GM21381 (cell line): ENCODE data around the gene SSU72.
"Not testable (repeated sequence)": the region's sequence is repeated elsewhere in the genome, so short reads cannot be mapped to it uniquely, and the experiment has no call there.

Experiments
- ATAC-seq: cut with Tn5 transposase; IDR thresholded peaks from one replicate; pipeline ENCODE4 v1.9.1; 2021; ENCODE audit warnings: mild to moderate bottlenecking, moderate library complexity; ENCODE audit not compliant: unreplicated experiment

The SSU72 gene

GRCh38 chr1:1529936-1530335 lies 44.7 kb downstream of the SSU72 start:
- no peak for ATAC-seq

- no peak for ATAC-seq
These were observed 45.3 kb downstream of the SSU72 start for GRCh38 chr1:1529321-1529720.

- no peak for ATAC-seq
These were observed 46.1 kb downstream of the SSU72 start for GRCh38 chr1:1528301-1529267.

- ATAC-seq = no peak
These were observed 47.4 kb downstream of the SSU72 start for GRCh38 chr1:1527092-1527816.

GRCh38 chr1:1526476-1526875 lies 48.2 kb downstream of the SSU72 start:
- not testable (repeated sequence) for ATAC-seq

- not testable (repeated sequence) for ATAC-seq
These were observed 49.8 kb downstream of the SSU72 start for GRCh38 chr1:1524750-1525383.

- not testable (repeated sequence) for ATAC-seq
These were observed 51.0 kb downstream of the SSU72 start for GRCh38 chr1:1523651-1524050.

- ATAC-seq = not testable (repeated sequence)
These were observed 51.4 kb downstream of the SSU72 start for GRCh38 chr1:1523226-1523625.

- ATAC-seq = not testable (repeated sequence)
These were observed 52.1 kb downstream of the SSU72 start for GRCh38 chr1:1522536-1522935.

GRCh38 chr1:1521331-1521730 lies 53.3 kb downstream of the SSU72 start:
- ATAC-seq = no peak

- ATAC-seq = not testable (repeated sequence)
These were observed 54.7 kb downstream of the SSU72 start for GRCh38 chr1:1519805-1520505.

- ATAC-seq = not testable (repeated sequence)
These were observed 56.0 kb downstream of the SSU72 start for GRCh38 chr1:1518621-1519007.

- no peak for ATAC-seq
These were observed 56.6 kb downstream of the SSU72 start for GRCh38 chr1:1517973-1518620.

GRCh38 chr1:1516923-1517322 lies 57.7 kb downstream of the SSU72 start:
- not testable (repeated sequence) for ATAC-seq

GRCh38 chr1:1514376-1514775 lies 60.3 kb downstream of the SSU72 start:
- ATAC-seq = not testable (repeated sequence)

GRCh38 chr1:1513675-1514074 lies 61.0 kb downstream of the SSU72 start:
- not testable (repeated sequence) for ATAC-seq

- ATAC-seq = not testable (repeated sequence)
These were observed 62.2 kb downstream of the SSU72 start for GRCh38 chr1:1512425-1512824.

GRCh38 chr1:1511533-1512285 lies 63.0 kb downstream of the SSU72 start, which contains the start of gene ATAD3A:
Gene ATAD3A, plus strand, starts transcription at chr1:1512162. Its CDS starts 107 bp downstream, at chr1:1512269.
- ATAC-seq = peak; percentile 88

- ATAC-seq = peak; percentile 9
These were observed 63.6 kb downstream of the SSU72 start for GRCh38 chr1:1510912-1511532.
